GM21576 (cell line): ENCODE measurements around the gene VENTX.
A peak's percentile ranks its signal among the peaks of the same experiment; 100 is the strongest.
"Not testable (repeated sequence)": the region's sequence is repeated elsewhere in the genome, so short reads cannot be mapped to it uniquely, and the experiment has no call there.

ENCODE experiments used
- ATAC-seq: cut with Tn5 transposase; IDR thresholded peaks from one replicate; pipeline ENCODE4 v1.9.1; 2021; ENCODE audit warnings: mild to moderate bottlenecking, moderate library complexity; ENCODE audit not compliant: unreplicated experiment

VENTX gene

GRCh38 chr10:133234796-133235195, 2.9 kb upstream of the VENTX start:
- not testable (repeated sequence) for ATAC-seq

GRCh38 chr10:133235265-133235855, 2.3 kb upstream of the VENTX start:
- no peak for ATAC-seq

- ATAC-seq = no peak
These were observed 1.7 kb upstream of the VENTX start for GRCh38 chr10:133235932-133236331.

- no peak for ATAC-seq
These were observed 1.0 kb upstream of the VENTX start for GRCh38 chr10:133236401-133237240.

GRCh38 chr10:133237241-133237587, 441 bp upstream of the VENTX start:
- ATAC-seq = no peak

- ATAC-seq = no peak
These were observed 780 bp downstream of the VENTX start for GRCh38 chr10:133238466-133238804.

GRCh38 chr10:133239990-133240389, 2.3 kb downstream of the VENTX start:
- ATAC-seq = no peak

- ATAC-seq = peak; percentile 60
These were observed 4.0 kb downstream of the VENTX start for GRCh38 chr10:133241501-133242205.

- no peak for ATAC-seq
These were observed 5.1 kb downstream of the VENTX start for GRCh38 chr10:133242611-133243356.

- no peak for ATAC-seq
These were observed 5.9 kb downstream of the VENTX start for GRCh38 chr10:133243593-133243992.

GRCh38 chr10:133245439-133246235, 8.0 kb downstream of the VENTX start:
- ATAC-seq = no peak

GRCh38 chr10:133246236-133246626, 8.6 kb downstream of the VENTX start:
- no peak for ATAC-seq

GRCh38 chr10:133247681-133248333, 10.2 kb downstream of the VENTX start:
- no peak for ATAC-seq

GRCh38 chr10:133248334-133248715, 10.7 kb downstream of the VENTX start:
- no peak for ATAC-seq

GRCh38 chr10:133249094-133249780, 11.6 kb downstream of the VENTX start:
- no peak for ATAC-seq

GRCh38 chr10:133249975-133250754, 12.5 kb downstream of the VENTX start:
- ATAC-seq = no peak

GRCh38 chr10:133251388-133252222, 13.9 kb downstream of the VENTX start:
- no peak for ATAC-seq

- ATAC-seq = no peak
These were observed 14.5 kb downstream of the VENTX start for GRCh38 chr10:133252223-133252552.
